H1 (cell line): Measurements from ENCODE around the gene OR11A1. TPM values are rescaled to one million over a fixed set of nuclear protein-coding genes. Genes with fewer than 3 reads are reported as not detected.

ENCODE experiments used
- CTCF ChIA-PET: fragments of 300-600 bp; sonication (Branson Sonifier 250); formaldehyde crosslinking; loops from one replicate; lab custom pipeline; 2021; ENCODE audit not compliant: partially characterized antibody; lab: Charles Lee
- POLR2A ChIA-PET: fragments of 300-600 bp; sonication (Branson Sonifier 250); formaldehyde crosslinking; loops from one replicate; lab custom pipeline; 2021; ENCODE audit warnings: inconsistent platforms; ENCODE audit not compliant: partially characterized antibody; lab: Charles Lee
- DNase-seq, 2 experiments: peaks; one replicate each; pipeline versions ENCODE4 v3.0.0 to v3.0.0-alpha.2; 2010 to 2022; ENCODE audit warnings: low spot score in 2 of 2, low read depth in 1 of 2, mixed read lengths in 1 of 2
- FAIRE-seq: peaks from 2 replicates; lab custom pipeline; 2011; peaks lifted over from hg19 to GRCh38; lab: Jason Lieb, UNC
- H2AFZ ChIP-seq: 2 replicates; pipeline ENCODE4 v1.8.1; 2012; ENCODE audit warnings: low read length, inconsistent platforms
- H2AK5ac ChIP-seq: 2 replicates; pipeline ENCODE4 v1.6.1; 2013; ENCODE audit warnings: low read depth, low read length
- H2BK120ac ChIP-seq: replicated peaks from 2 replicates; pipeline ENCODE3; 2013; ENCODE audit warnings: low read depth, low read length, inconsistent platforms
- H2BK12ac ChIP-seq: 2 replicates; pipeline ENCODE4 v1.6.1; 2013; ENCODE audit warnings: low read depth, low read length
- H2BK15ac ChIP-seq: 2 replicates; pipeline ENCODE4 v1.6.1; 2013; ENCODE audit warnings: low read length
- H2BK20ac ChIP-seq: 2 replicates; pipeline ENCODE4 v1.6.1; 2013; ENCODE audit warnings: low read length
- H2BK5ac ChIP-seq: 2 replicates; pipeline ENCODE4 v1.6.1; 2013; ENCODE audit warnings: low read depth, low read length
- H3K14ac ChIP-seq: 2 replicates; pipeline ENCODE4 v1.6.1; 2013; ENCODE audit warnings: inconsistent platforms; ENCODE audit not compliant: insufficient read length
- H3K18ac ChIP-seq: 2 replicates; pipeline ENCODE4 v1.6.1; 2013; ENCODE audit warnings: low read length; ENCODE audit errors: extremely low read depth
- H3K23ac ChIP-seq: 2 replicates; pipeline ENCODE4 v1.6.1; 2013; ENCODE audit warnings: inconsistent platforms; ENCODE audit not compliant: insufficient read length
- H3K23me2 ChIP-seq: 2 replicates; pipeline ENCODE4 v1.6.1; 2013; ENCODE audit warnings: low read depth, low read length
- H3K27ac ChIP-seq: 2 replicates; pipeline ENCODE4 v1.6.1; 2011; ENCODE audit warnings: low read depth, low read length, inconsistent platforms
- H3K27me3 ChIP-seq, 4 experiments: replicated peaks in 1 of 4; 1 replicate in 1 of 4; 2 replicates in 3 of 4; pipeline versions ENCODE4 v1.6.1 to v1.8.1; 2011 to 2013; ENCODE audit warnings: low read length in 3 of 4, mild to moderate bottlenecking in 3 of 4, inconsistent platforms in 2 of 4, mixed read lengths in 2 of 4, moderate library complexity in 1 of 4; ENCODE audit not compliant: control insufficient read depth in 3 of 4, insufficient read depth in 3 of 4; ENCODE audit errors: extremely low read depth in 1 of 4
- H3K36me3 ChIP-seq, 4 experiments: 2 replicates each; pipeline versions ENCODE4 v1.6.1 to v1.8.1; 2011 to 2013; ENCODE audit warnings: mild to moderate bottlenecking in 4 of 4, low read length in 3 of 4, moderate library complexity in 2 of 4, control low read depth in 1 of 4, inconsistent platforms in 1 of 4; ENCODE audit not compliant: insufficient read depth in 4 of 4, control insufficient read depth in 2 of 4
- H3K4ac ChIP-seq: replicated peaks from 2 replicates; pipeline ENCODE3; 2013; ENCODE audit warnings: low read length, low read depth, mixed read lengths, inconsistent platforms; ENCODE audit not compliant: insufficient read length
- H3K4me1 ChIP-seq, 4 experiments: replicated peaks in 1 of 4; 1 replicate in 1 of 4; 2 replicates in 3 of 4; pipeline versions ENCODE4 v1.6.1 to v1.8.1; 2011 to 2013; ENCODE audit warnings: low read length in 3 of 4, inconsistent platforms in 2 of 4, mixed read lengths in 1 of 4; ENCODE audit not compliant: insufficient read depth in 4 of 4, control insufficient read depth in 3 of 4
- H3K4me2 ChIP-seq, 2 experiments: 2 replicates each; pipeline versions ENCODE4 v1.6.1 to v1.8.1; 2011 to 2013; ENCODE audit warnings: low read depth in 2 of 2, low read length in 2 of 2, control low read depth in 1 of 2, inconsistent platforms in 1 of 2, mild to moderate bottlenecking in 1 of 2; ENCODE audit not compliant: insufficient read depth in 1 of 2
- H3K4me3 ChIP-seq, 4 experiments: fragments of 200-600, 300-600 bp in 1 of 4; sonication (generic), shearing (Covaris generic), sonication (Bioruptor Twin) in 1 of 4; 2 replicates each; pipeline versions ENCODE4 v1.5.1 to v1.8.1; 2011 to 2016; ENCODE audit warnings: low read length in 4 of 4, low read depth in 3 of 4, control low read depth in 2 of 4, inconsistent platforms in 2 of 4, mild to moderate bottlenecking in 2 of 4, mixed read lengths in 1 of 4, moderate library complexity in 1 of 4; ENCODE audit not compliant: insufficient read depth in 2 of 4; ENCODE audit errors: extremely low read depth in 1 of 4
- H3K56ac ChIP-seq: replicated peaks from 2 replicates; pipeline ENCODE3; 2013; ENCODE audit warnings: low read depth, mild to moderate bottlenecking, mixed read lengths, low read length, inconsistent platforms; ENCODE audit not compliant: insufficient read length
- H3K79me1 ChIP-seq: 2 replicates; pipeline ENCODE4 v1.6.1; 2013; ENCODE audit warnings: low read depth, low read length, control low read depth
- H3K79me2 ChIP-seq, 2 experiments: 2 replicates each; pipeline versions ENCODE4 v1.6.1 to v1.8.1; 2012 to 2013; ENCODE audit warnings: low read length in 2 of 2, mild to moderate bottlenecking in 2 of 2, inconsistent platforms in 1 of 2; ENCODE audit not compliant: insufficient read depth in 2 of 2, control insufficient read depth in 1 of 2
- H3K9ac ChIP-seq, 4 experiments: replicated peaks in 1 of 4; 1 replicate in 1 of 4; 2 replicates in 3 of 4; pipeline versions ENCODE4 v1.6.1 to v1.8.1; 2011 to 2013; ENCODE audit warnings: low read depth in 3 of 4, low read length in 3 of 4, control low read depth in 2 of 4, mild to moderate bottlenecking in 2 of 4, moderate library complexity in 2 of 4, inconsistent platforms in 1 of 4; ENCODE audit errors: extremely low read depth in 1 of 4
- H3K9me3 ChIP-seq, 2 experiments: 2 replicates each; pipeline versions ENCODE4 v1.6.1 to v1.8.1; 2012 to 2013; ENCODE audit warnings: mild to moderate bottlenecking in 2 of 2, moderate library complexity in 2 of 2, control low read depth in 1 of 2, inconsistent platforms in 1 of 2, low read depth in 1 of 2, low read length in 1 of 2, mixed read lengths in 1 of 2; ENCODE audit not compliant: insufficient read depth in 2 of 2
- H4K20me1 ChIP-seq, 2 experiments: replicated peaks in 1 of 2; 2 replicates each; pipeline versions ENCODE3 to v1.8.1; 2011 to 2013; ENCODE audit warnings: inconsistent platforms in 2 of 2, low read length in 2 of 2, mild to moderate bottlenecking in 1 of 2; ENCODE audit not compliant: insufficient read depth in 2 of 2, control insufficient read depth in 1 of 2
- H4K5ac ChIP-seq: 2 replicates; pipeline ENCODE4 v1.6.1; 2013; ENCODE audit warnings: low read length, low read depth, mixed read lengths, inconsistent platforms; ENCODE audit not compliant: insufficient read length
- H4K8ac ChIP-seq: 2 replicates; pipeline ENCODE4 v1.8.0; 2013; ENCODE audit warnings: mild to moderate bottlenecking, moderate library complexity, low read length, inconsistent platforms; ENCODE audit not compliant: insufficient read depth; ENCODE audit errors: extremely low read depth
- H4K91ac ChIP-seq: replicated peaks from 2 replicates; pipeline ENCODE3; 2013; ENCODE audit warnings: low read length, mixed read lengths, inconsistent platforms; ENCODE audit not compliant: insufficient read length
- CEBPB ChIP-seq: IDR thresholded peaks from 2 replicates; pipeline ENCODE4 v1.6.1; 2012; ENCODE audit warnings: low read depth, low read length
- JUN ChIP-seq: IDR thresholded peaks from 2 replicates; pipeline ENCODE4 v1.6.1; 2011; ENCODE audit warnings: low read depth, mild to moderate bottlenecking, improper control_type of control experiment, low read length
- WGBS, 2 experiments: shearing (Covaris generic) in 1 of 2; methylation state at CpG; one replicate each; pipeline versions ENCODE4 v1.1.6 to v1.1.7; 2013 to 2015; ENCODE audit warnings: low lambda C conversion rate in 2 of 2, mixed read lengths in 2 of 2, inconsistent platforms in 1 of 2, low coverage in 1 of 2, missing lambda C conversion rate in 1 of 2; ENCODE audit not compliant: insufficient replicate concordance in 2 of 2, insufficient coverage in 1 of 2, insufficient read length in 1 of 2; ENCODE audit errors: extremely low coverage in 1 of 2, missing lambda C conversion rate in 1 of 2; 5-methylcytosine and 5-hydroxymethylcytosine counted together
- polyA plus RNA-seq, 7 experiments: library from polyadenylated mRNA; depleted of rRNA in 3 of 7; stranded (reverse) in 5 of 7; unstranded in 2 of 7; fragments of >200 nt in 5 of 7; fragments of 200-250 nt in 2 of 7; gene quantifications; 1 replicate in 5 of 7; 2 replicates in 1 of 7; 4 replicates in 1 of 7; pipeline versions ENCODE4 v1.2.1 to v1.2.3, GENCODE V29; 2011 to 2013; ENCODE audit warnings: missing spikeins in 2 of 7, mixed read lengths in 2 of 7
- total RNA-seq: library from RNA; stranded (reverse); fragmentation: NEBNext Ultra II Directional; extraction: Animal tissue kit (Norgen Biotek cat#: 25700); gene quantifications from 2 replicates; pipeline ENCODE4 v1.2.1, GENCODE V29; 2021

OR11A1 gene
- total and polyA plus RNA-seq, 2 of the 8 experiments (the other 6 are each of a cell fraction or from before 2014, with no cell fraction given) = not detected

DNA sequence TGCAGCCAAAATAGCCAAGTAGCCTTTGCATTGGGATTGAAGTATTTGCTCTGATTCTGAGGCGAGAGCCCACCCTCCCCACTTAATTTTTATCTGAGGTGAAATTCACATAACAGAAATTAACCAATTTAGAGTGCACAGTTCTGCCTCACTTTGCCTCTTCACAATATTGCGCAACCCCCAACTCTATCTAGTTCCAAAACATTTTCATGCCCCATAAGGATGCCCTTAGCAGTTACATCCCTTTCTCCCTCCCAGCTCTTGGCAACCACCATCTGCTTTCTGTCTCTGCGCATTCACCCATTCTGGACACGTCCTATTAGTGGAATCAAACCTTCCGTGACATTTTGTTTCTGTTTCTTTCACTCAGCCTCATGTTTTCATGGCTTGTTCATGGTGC, 21.9 kb upstream of the OR11A1 start:
- no peak overlapping the region for H3K4me3 ChIP-seq
- H3K23me2 ChIP-seq = no peaks in the 10 kb centered on the region
- TF ChIP-seq JUN = no peak
- TF ChIP-seq CEBPB = peak; percentile 92
- H3K4me2 ChIP-seq = no peak overlapping the region
- H3K56ac ChIP-seq = no peak overlapping the region
- H2BK5ac ChIP-seq = no peak overlapping the region
- H3K4ac ChIP-seq = no peak overlapping the region
- no peak overlapping the region for H2BK15ac ChIP-seq
- H3K27me3 ChIP-seq = no peaks in the 10 kb centered on the region
- no peak overlapping the region for H3K27ac ChIP-seq
- H3K18ac ChIP-seq = no peak overlapping the region
- no peak overlapping the region for H2BK120ac ChIP-seq
- no peak overlapping the region for H3K9ac ChIP-seq
- H3K79me2 ChIP-seq = no peaks in the 10 kb centered on the region
- H3K14ac ChIP-seq = no peak overlapping the region
- H2AK5ac ChIP-seq = no peak overlapping the region
- no peaks in the 10 kb centered on the region for H3K9me3 ChIP-seq
- no peak for FAIRE-seq
- H3K36me3 ChIP-seq = no peaks in the 10 kb centered on the region
- H2BK12ac ChIP-seq = no peak overlapping the region
- WGBS, 2 experiments = 94% methylated on average over 5 of the region's 5 CpGs; no CpG with 5 or more reads in 1 of the 2 experiments
- no peak for DNase-seq
- H2AFZ ChIP-seq = no peak overlapping the region
- no peak overlapping the region for H3K23ac ChIP-seq
- no peaks in the 10 kb centered on the region for H3K4me1 ChIP-seq
- no peak overlapping the region for H4K91ac ChIP-seq
- H3K79me1 ChIP-seq = no peaks in the 10 kb centered on the region
- no peak overlapping the region for H4K8ac ChIP-seq
- no peak overlapping the region for H4K5ac ChIP-seq
- POLR2A ChIA-PET = no interaction called here
- CTCF ChIA-PET = interaction anchor here (1.3 kb wide), 1 partner anchor 11 kb away, joined by 3 read pairs; no protein-coding TSS in a partner anchor
- H4K20me1 ChIP-seq = no peaks in the 10 kb centered on the region
- H2BK20ac ChIP-seq = no peak overlapping the region
